Neural cell (in vitro differentiated cells): ENCODE results near the gene TMEM147. TPM values are rescaled to one million over a fixed set of nuclear protein-coding genes. Genes with fewer than 3 reads are reported as not detected.

Source experiments
- H2AFZ ChIP-seq: fragments of 200-600, 300-800 bp; sonication (generic), shearing (Covaris generic); 2 replicates; pipeline ENCODE4 v1.6.0; 2014; ENCODE audit warnings: low read depth, mild to moderate bottlenecking, antibody characterized with exemption, low read length, moderate library complexity
- H3F3A ChIP-seq: fragments of 200-600 bp; shearing (Covaris generic); 2 replicates; pipeline ENCODE4 v1.6.1; 2016; ENCODE audit warnings: mild to moderate bottlenecking, moderate library complexity, mixed read lengths, antibody characterized with exemption, low read length; ENCODE audit not compliant: insufficient read depth, poor library complexity, severe bottlenecking
- H3K27ac ChIP-seq: fragments of 200-600, 300-800 bp; sonication (generic), shearing (Covaris generic); 2 replicates; pipeline ENCODE4 v1.5.1; 2014; ENCODE audit warnings: mild to moderate bottlenecking, low read length, moderate library complexity
- H3K27me3 ChIP-seq: fragments of 300-800, 200-600 bp; sonication (generic), shearing (Covaris generic); 2 replicates; pipeline ENCODE4 v1.6.0; 2014; ENCODE audit warnings: mild to moderate bottlenecking, low read depth, low read length, moderate library complexity; ENCODE audit not compliant: insufficient read depth
- H3K36me3 ChIP-seq: fragments of 300-800, 200-600 bp; sonication (generic), shearing (Covaris generic); 2 replicates; pipeline ENCODE4 v1.5.1; 2014; ENCODE audit warnings: mild to moderate bottlenecking, antibody characterized with exemption, low read length, moderate library complexity; ENCODE audit not compliant: insufficient read depth
- H3K4me2 ChIP-seq: fragments of 300-800, 200-600 bp; sonication (generic), shearing (Covaris generic); 2 replicates; pipeline ENCODE4 v1.6.0; 2014; ENCODE audit warnings: mild to moderate bottlenecking, low read length
- H3K4me3 ChIP-seq: fragments of 300-800, 200-600 bp; sonication (generic), shearing (Covaris generic); 2 replicates; pipeline ENCODE4 v1.5.1; 2014; ENCODE audit warnings: mild to moderate bottlenecking, low read length, moderate library complexity
- H3K79me2 ChIP-seq: fragments of 200-600 bp; shearing (Covaris generic); replicated peaks from 2 replicates; pipeline ENCODE4 v1.6.0; 2014; ENCODE audit warnings: mild to moderate bottlenecking, low read length, moderate library complexity; ENCODE audit not compliant: insufficient read depth
- H3K9ac ChIP-seq: fragments of 300-800, 200-600 bp; sonication (generic), shearing (Covaris generic); 2 replicates; pipeline ENCODE4 v1.6.1; 2016; ENCODE audit warnings: mild to moderate bottlenecking, low read length, mixed read lengths
- H3K9me2 ChIP-seq: fragments of 200-600 bp; shearing (Covaris generic); 2 replicates; pipeline ENCODE4 v1.6.1; 2016; ENCODE audit warnings: mild to moderate bottlenecking, low read length, mixed read lengths; ENCODE audit not compliant: insufficient read depth
- H3K9me3 ChIP-seq: fragments of 200-600, 300-800 bp; sonication (generic), shearing (Covaris generic); 2 replicates; pipeline ENCODE4 v1.6.1; 2016; ENCODE audit warnings: mild to moderate bottlenecking, mixed run types, low read length, moderate library complexity, mixed read lengths
- H4K20me1 ChIP-seq: fragments of 200-600 bp; shearing (Covaris generic); 2 replicates; pipeline ENCODE4 v1.6.1; 2016; ENCODE audit warnings: mild to moderate bottlenecking, mixed run types; ENCODE audit not compliant: insufficient read depth
- EP300 ChIP-seq: fragments of 450-650 bp; conservative IDR thresholded peaks from 2 replicates; pipeline ENCODE4 v1.6.1; 2014; ENCODE audit warnings: antibody characterized with exemption, mild to moderate bottlenecking, moderate library complexity; ENCODE audit not compliant: poor library complexity, severe bottlenecking
- EZH2 ChIP-seq: fragments of 200-600, 300-800 bp; shearing (Covaris generic), sonication (generic); IDR thresholded peaks from 2 replicates; pipeline ENCODE4 v1.6.1; 2014; ENCODE audit warnings: antibody characterized with exemption, low read length, borderline replicate concordance, mild to moderate bottlenecking; ENCODE audit not compliant: insufficient read depth, poor library complexity, severe bottlenecking
- MXI1 ChIP-seq: fragments of 450-650 bp; conservative IDR thresholded peaks from 2 replicates; pipeline ENCODE4 v1.6.1; 2014; ENCODE audit warnings: antibody characterized with exemption, mild to moderate bottlenecking; ENCODE audit not compliant: poor library complexity, severe bottlenecking
- POLR2AphosphoS5 ChIP-seq: IDR thresholded peaks from 2 replicates; pipeline ENCODE4 v1.6.1; 2012
- SMC3 ChIP-seq: fragments of 450-650 bp; conservative IDR thresholded peaks from 2 replicates; pipeline ENCODE4 v1.6.1; 2014; ENCODE audit warnings: antibody characterized with exemption, mild to moderate bottlenecking, moderate library complexity; ENCODE audit not compliant: poor library complexity
- TAF1 ChIP-seq: IDR thresholded peaks from 2 replicates; pipeline ENCODE4 v1.6.1; 2012; ENCODE audit warnings: low read depth
- polyA plus RNA-seq: library from polyadenylated mRNA; depleted of rRNA; stranded (reverse); fragments of >200 nt; gene quantifications from 2 replicates; pipeline ENCODE4 v1.2.3, GENCODE V29; 2014
- TF ChIP-seq, protein P1 (sequence below): fragments of 450-650 bp; IDR thresholded peaks from 2 replicates; pipeline ENCODE4 v1.5.1; 2014; ENCODE audit warnings: antibody characterized with exemption, mild to moderate bottlenecking, moderate library complexity; ENCODE audit not compliant: poor library complexity, severe bottlenecking
- TF ChIP-seq, protein P2 (sequence below): IDR thresholded peaks from 2 replicates; pipeline ENCODE4 v1.6.1; 2012; ENCODE audit warnings: borderline replicate concordance

Gene TMEM147
- polyA plus RNA-seq, 1 donor from 2014 or later: 106 TPM

DNA sequence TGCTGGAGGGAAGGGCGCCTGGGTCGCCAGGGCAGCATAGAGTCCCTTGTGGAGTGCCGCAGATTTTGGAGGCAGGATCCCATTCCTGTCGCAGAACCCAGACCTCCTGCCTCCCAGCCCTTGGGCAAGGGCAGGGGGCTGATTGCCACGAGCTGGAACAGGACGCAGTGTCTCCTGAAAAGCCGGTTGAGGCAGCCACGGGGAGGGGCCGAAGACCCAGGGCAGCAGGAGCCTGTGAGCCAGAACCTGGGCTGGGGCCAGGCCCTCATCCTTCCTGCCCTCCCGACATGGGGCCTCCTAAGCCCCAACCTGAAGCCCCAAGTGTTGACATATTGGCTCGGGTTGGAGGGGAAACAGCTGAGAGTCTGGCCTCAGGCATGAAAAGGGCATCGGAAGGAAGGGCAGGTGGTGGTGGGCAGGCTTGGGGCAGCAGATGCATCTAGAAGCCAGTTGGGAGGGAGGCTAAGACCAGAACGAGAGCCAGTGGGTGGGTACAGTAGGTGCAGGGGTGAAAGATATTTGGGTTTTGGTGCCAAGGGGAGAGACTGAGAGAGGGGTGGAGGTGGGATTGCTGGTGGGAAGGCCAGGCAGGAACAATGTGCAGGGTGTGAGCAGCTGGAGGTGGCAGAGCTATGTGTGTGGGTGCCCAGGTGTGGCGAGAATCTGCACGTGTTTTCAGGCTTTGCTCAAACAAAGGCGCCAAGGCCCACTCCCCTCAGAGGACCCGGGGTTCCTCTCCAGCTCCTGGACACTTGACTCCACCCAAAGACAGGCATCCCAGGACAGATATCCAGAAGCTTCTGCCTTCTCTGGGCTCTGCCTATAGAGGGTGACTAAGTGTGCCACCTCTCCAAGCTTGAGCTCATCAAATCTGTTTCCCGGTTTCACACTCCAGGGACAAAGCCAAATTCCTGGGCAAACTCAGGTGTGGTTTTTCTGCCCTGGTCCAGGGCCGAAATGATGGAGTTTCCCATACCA, 15.9 kb upstream of the TMEM147 start:
- Histone ChIP-seq H3F3A (no peaks in the 10 kb centered on the region), H3K27ac (no peak overlapping the region), H3K4me3 (no peak overlapping the region), H3K9me3 (no peaks in the 10 kb centered on the region), H4K20me1 (no peaks in the 10 kb centered on the region), H3K9ac (no peak overlapping the region), H3K36me3 (no peaks in the 10 kb centered on the region), H3K4me2 (no peak overlapping the region), H3K79me2 (no peaks in the 10 kb centered on the region), H3K9me2 (no peaks in the 10 kb centered on the region), H3K27me3 (no peaks in the 10 kb centered on the region), H2AFZ (no peak overlapping the region)
- TF ChIP-seq MXI1: no peak
- no peak for TF ChIP-seq TAF1
- TF ChIP-seq, protein P1, sequence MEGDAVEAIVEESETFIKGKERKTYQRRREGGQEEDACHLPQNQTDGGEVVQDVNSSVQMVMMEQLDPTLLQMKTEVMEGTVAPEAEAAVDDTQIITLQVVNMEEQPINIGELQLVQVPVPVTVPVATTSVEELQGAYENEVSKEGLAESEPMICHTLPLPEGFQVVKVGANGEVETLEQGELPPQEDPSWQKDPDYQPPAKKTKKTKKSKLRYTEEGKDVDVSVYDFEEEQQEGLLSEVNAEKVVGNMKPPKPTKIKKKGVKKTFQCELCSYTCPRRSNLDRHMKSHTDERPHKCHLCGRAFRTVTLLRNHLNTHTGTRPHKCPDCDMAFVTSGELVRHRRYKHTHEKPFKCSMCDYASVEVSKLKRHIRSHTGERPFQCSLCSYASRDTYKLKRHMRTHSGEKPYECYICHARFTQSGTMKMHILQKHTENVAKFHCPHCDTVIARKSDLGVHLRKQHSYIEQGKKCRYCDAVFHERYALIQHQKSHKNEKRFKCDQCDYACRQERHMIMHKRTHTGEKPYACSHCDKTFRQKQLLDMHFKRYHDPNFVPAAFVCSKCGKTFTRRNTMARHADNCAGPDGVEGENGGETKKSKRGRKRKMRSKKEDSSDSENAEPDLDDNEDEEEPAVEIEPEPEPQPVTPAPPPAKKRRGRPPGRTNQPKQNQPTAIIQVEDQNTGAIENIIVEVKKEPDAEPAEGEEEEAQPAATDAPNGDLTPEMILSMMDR: no peak
- TF ChIP-seq POLR2AphosphoS5: no peak
- TF ChIP-seq EZH2: no peak
- TF ChIP-seq, protein P2, sequence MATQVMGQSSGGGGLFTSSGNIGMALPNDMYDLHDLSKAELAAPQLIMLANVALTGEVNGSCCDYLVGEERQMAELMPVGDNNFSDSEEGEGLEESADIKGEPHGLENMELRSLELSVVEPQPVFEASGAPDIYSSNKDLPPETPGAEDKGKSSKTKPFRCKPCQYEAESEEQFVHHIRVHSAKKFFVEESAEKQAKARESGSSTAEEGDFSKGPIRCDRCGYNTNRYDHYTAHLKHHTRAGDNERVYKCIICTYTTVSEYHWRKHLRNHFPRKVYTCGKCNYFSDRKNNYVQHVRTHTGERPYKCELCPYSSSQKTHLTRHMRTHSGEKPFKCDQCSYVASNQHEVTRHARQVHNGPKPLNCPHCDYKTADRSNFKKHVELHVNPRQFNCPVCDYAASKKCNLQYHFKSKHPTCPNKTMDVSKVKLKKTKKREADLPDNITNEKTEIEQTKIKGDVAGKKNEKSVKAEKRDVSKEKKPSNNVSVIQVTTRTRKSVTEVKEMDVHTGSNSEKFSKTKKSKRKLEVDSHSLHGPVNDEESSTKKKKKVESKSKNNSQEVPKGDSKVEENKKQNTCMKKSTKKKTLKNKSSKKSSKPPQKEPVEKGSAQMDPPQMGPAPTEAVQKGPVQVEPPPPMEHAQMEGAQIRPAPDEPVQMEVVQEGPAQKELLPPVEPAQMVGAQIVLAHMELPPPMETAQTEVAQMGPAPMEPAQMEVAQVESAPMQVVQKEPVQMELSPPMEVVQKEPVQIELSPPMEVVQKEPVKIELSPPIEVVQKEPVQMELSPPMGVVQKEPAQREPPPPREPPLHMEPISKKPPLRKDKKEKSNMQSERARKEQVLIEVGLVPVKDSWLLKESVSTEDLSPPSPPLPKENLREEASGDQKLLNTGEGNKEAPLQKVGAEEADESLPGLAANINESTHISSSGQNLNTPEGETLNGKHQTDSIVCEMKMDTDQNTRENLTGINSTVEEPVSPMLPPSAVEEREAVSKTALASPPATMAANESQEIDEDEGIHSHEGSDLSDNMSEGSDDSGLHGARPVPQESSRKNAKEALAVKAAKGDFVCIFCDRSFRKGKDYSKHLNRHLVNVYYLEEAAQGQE: no peak
- no peak for TF ChIP-seq EP300
- no peak for TF ChIP-seq SMC3

DNA sequence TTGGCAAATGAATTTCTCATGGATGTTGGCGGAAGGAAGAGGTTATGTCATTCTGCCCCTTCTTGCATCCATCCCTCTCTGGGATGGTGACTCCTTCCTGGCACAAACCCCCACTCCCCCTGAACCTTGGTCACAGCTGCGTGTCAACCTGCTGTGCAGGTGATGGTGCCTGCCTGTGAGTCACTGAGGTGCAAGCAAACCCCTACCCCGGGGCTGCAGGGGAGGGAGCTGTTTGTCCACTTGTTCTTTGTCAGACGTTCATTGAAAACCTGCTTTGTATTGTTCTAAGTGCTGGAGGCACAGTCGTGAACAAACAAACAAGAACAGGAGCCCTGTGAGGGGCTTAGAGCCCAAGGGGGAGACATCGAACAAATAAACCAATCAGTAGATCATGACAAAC, 14.1 kb upstream of the TMEM147 start:
- Histone ChIP-seq H3K4me2 (no peak overlapping the region), H3K9me3 (no peaks in the 10 kb centered on the region), H2AFZ (no peak overlapping the region), H3K27me3 (no peaks in the 10 kb centered on the region), H3K4me3 (no peak overlapping the region), H4K20me1 (no peaks in the 10 kb centered on the region), H3K36me3 (no peaks in the 10 kb centered on the region), H3K79me2 (no peaks in the 10 kb centered on the region), H3K27ac (no peak overlapping the region), H3F3A (no peaks in the 10 kb centered on the region), H3K9ac (no peak overlapping the region), H3K9me2 (no peaks in the 10 kb centered on the region)
- TF ChIP-seq, protein P2: no peak
- TF ChIP-seq TAF1 (no peak), EP300 (no peak)
